IPS-20b (cell line): ENCODE measurements around the gene SEC31B.

Experiments used
- H3K27ac ChIP-seq: one replicate; pipeline ENCODE4 v1.5.1; 2013; ENCODE audit warnings: low read length
- H3K27me3 ChIP-seq: 2 replicates; pipeline ENCODE4 v1.6.1; 2013; ENCODE audit warnings: mild to moderate bottlenecking, low read length, inconsistent platforms; ENCODE audit not compliant: insufficient read depth
- H3K36me3 ChIP-seq: 2 replicates; pipeline ENCODE4 v1.6.1; 2013; ENCODE audit warnings: low read depth, mild to moderate bottlenecking, inconsistent platforms, low read length, moderate library complexity; ENCODE audit not compliant: insufficient read depth
- H3K4me1 ChIP-seq: 2 replicates; pipeline ENCODE4 v1.6.1; 2013; ENCODE audit warnings: mild to moderate bottlenecking, control low read depth, inconsistent platforms, low read length, moderate library complexity; ENCODE audit not compliant: insufficient read depth
- H3K4me3 ChIP-seq: 2 replicates; pipeline ENCODE4 v1.5.1; 2013; ENCODE audit warnings: mild to moderate bottlenecking, low read length, inconsistent platforms
- H3K9ac ChIP-seq: 2 replicates; pipeline ENCODE4 v1.6.1; 2013; ENCODE audit warnings: low read depth, mild to moderate bottlenecking, inconsistent platforms, low read length, moderate library complexity
- H3K9me3 ChIP-seq: 2 replicates; pipeline ENCODE4 v1.6.1; 2013; ENCODE audit warnings: mild to moderate bottlenecking, low read depth, low read length, inconsistent platforms; ENCODE audit not compliant: insufficient read depth

SEC31B gene

GRCh38 chr10:100519311-100520051 lies at the start of gene SEC31B:
Gene SEC31B, minus strand, starts transcription at chr10:100519861. Its CDS starts 2,909 bp downstream, at chr10:100516952.
- H3K27me3 ChIP-seq: peaks cover 42% of the 10 kb centered on the region
- H3K9me3 ChIP-seq: no peaks in the 10 kb centered on the region
- H3K27ac ChIP-seq: no peak within 1 kb of the TSS
- H3K4me1 ChIP-seq: no peaks in the 10 kb centered on the region
- H3K9ac ChIP-seq: peak within 1 kb of the TSS; percentile 37; the same call in 1 of the 2 replicates
- H3K36me3 ChIP-seq: peaks cover 19% of the 10 kb centered on the region
- peak within 1 kb of the TSS; percentile 58 for H3K4me3 ChIP-seq

GRCh38 chr10:100568912-100569311 lies 49.3 kb upstream of the SEC31B start:
- H3K9ac ChIP-seq: no peak overlapping the region
- no peak overlapping the region for H3K4me3 ChIP-seq
- no peak overlapping the region for H3K27ac ChIP-seq
- H3K27me3 ChIP-seq: peaks cover 65% of the 10 kb centered on the region
- H3K4me1 ChIP-seq: no peaks in the 10 kb centered on the region
- no peaks in the 10 kb centered on the region for H3K36me3 ChIP-seq
- no peaks in the 10 kb centered on the region for H3K9me3 ChIP-seq

- Histone ChIP-seq H3K4me1 (no peaks in the 10 kb centered on the region), H3K27ac (no peak overlapping the region), H3K27me3 (peaks cover 68% of the 10 kb centered on the region), H3K9ac (no peak overlapping the region), H3K4me3 (no peak overlapping the region), H3K36me3 (no peaks in the 10 kb centered on the region), H3K9me3 (no peaks in the 10 kb centered on the region)
These were observed 48.2 kb upstream of the SEC31B start for GRCh38 chr10:100567826-100568225.

GRCh38 chr10:100567249-100567648 lies 47.6 kb upstream of the SEC31B start:
- H3K27ac ChIP-seq: no peak overlapping the region
- H3K9me3 ChIP-seq: no peaks in the 10 kb centered on the region
- H3K4me1 ChIP-seq: no peaks in the 10 kb centered on the region
- no peak overlapping the region for H3K9ac ChIP-seq
- H3K27me3 ChIP-seq: peaks cover 73% of the 10 kb centered on the region
- no peaks in the 10 kb centered on the region for H3K36me3 ChIP-seq
- H3K4me3 ChIP-seq: no peak overlapping the region

GRCh38 chr10:100566561-100566960 lies 46.9 kb upstream of the SEC31B start:
- Histone ChIP-seq H3K9me3 (no peaks in the 10 kb centered on the region), H3K4me1 (no peaks in the 10 kb centered on the region), H3K27me3 (peaks cover 80% of the 10 kb centered on the region), H3K27ac (no peak overlapping the region), H3K36me3 (no peaks in the 10 kb centered on the region), H3K9ac (no peak overlapping the region), H3K4me3 (no peak overlapping the region)

GRCh38 chr10:100565206-100565985 lies 45.7 kb upstream of the SEC31B start:
- H3K4me3 ChIP-seq: no peak overlapping the region
- H3K27ac ChIP-seq: no peak overlapping the region
- no peaks in the 10 kb centered on the region for H3K4me1 ChIP-seq
- H3K9me3 ChIP-seq: no peaks in the 10 kb centered on the region
- H3K36me3 ChIP-seq: no peaks in the 10 kb centered on the region
- peaks cover 83% of the 10 kb centered on the region for H3K27me3 ChIP-seq
- no peak overlapping the region for H3K9ac ChIP-seq

GRCh38 chr10:100562008-100562672 lies 42.5 kb upstream of the SEC31B start:
- H3K27ac ChIP-seq: no peak overlapping the region
- H3K9ac ChIP-seq: no peak overlapping the region

GRCh38 chr10:100561005-100561404 lies 41.3 kb upstream of the SEC31B start:
- no peaks in the 10 kb centered on the region for H3K9me3 ChIP-seq

More at GRCh38 chr10:100562008-100562672, 42.5 kb upstream of the SEC31B start:
- no peaks in the 10 kb centered on the region for H3K36me3 ChIP-seq
- peaks cover 57% of the 10 kb centered on the region for H3K27me3 ChIP-seq
- H3K4me3 ChIP-seq: no peak overlapping the region
- H3K4me1 ChIP-seq: no peaks in the 10 kb centered on the region
- no peaks in the 10 kb centered on the region for H3K9me3 ChIP-seq

GRCh38 chr10:100560248-100560647 lies 40.6 kb upstream of the SEC31B start:
- H3K4me3 ChIP-seq: no peak overlapping the region
- H3K4me1 ChIP-seq: no peaks in the 10 kb centered on the region
- H3K9ac ChIP-seq: no peak overlapping the region
- no peaks in the 10 kb centered on the region for H3K9me3 ChIP-seq
- H3K36me3 ChIP-seq: peaks cover 7% of the 10 kb centered on the region
- no peak overlapping the region for H3K27ac ChIP-seq
- peaks cover 38% of the 10 kb centered on the region for H3K27me3 ChIP-seq

More at GRCh38 chr10:100561005-100561404, 41.3 kb upstream of the SEC31B start:
- H3K27me3 ChIP-seq: peaks cover 46% of the 10 kb centered on the region
- H3K9ac ChIP-seq: no peak overlapping the region
- no peak overlapping the region for H3K4me3 ChIP-seq
- H3K4me1 ChIP-seq: no peaks in the 10 kb centered on the region
- no peak overlapping the region for H3K27ac ChIP-seq
- peaks cover under 1% of the 10 kb centered on the region for H3K36me3 ChIP-seq

GRCh38 chr10:100554902-100555301 lies 35.2 kb upstream of the SEC31B start:
- no peak overlapping the region for H3K4me3 ChIP-seq
- no peaks in the 10 kb centered on the region for H3K27me3 ChIP-seq
- peaks cover 17% of the 10 kb centered on the region for H3K36me3 ChIP-seq
- no peak overlapping the region for H3K9ac ChIP-seq
- no peak overlapping the region for H3K27ac ChIP-seq
- no peaks in the 10 kb centered on the region for H3K9me3 ChIP-seq
- no peaks in the 10 kb centered on the region for H3K4me1 ChIP-seq

GRCh38 chr10:100553929-100554328 lies 34.3 kb upstream of the SEC31B start:
- Histone ChIP-seq H3K27me3 (no peaks in the 10 kb centered on the region), H3K4me3 (no peak overlapping the region), H3K27ac (no peak overlapping the region), H3K9ac (no peak overlapping the region), H3K4me1 (no peaks in the 10 kb centered on the region), H3K36me3 (peaks cover 27% of the 10 kb centered on the region), H3K9me3 (no peaks in the 10 kb centered on the region)
